Chondrocyte (in vitro differentiated cells): ENCODE measurements around the gene PACS1. TPM values are rescaled to one million over a fixed set of nuclear protein-coding genes. Genes with fewer than 3 reads are reported as not detected.

Experiments used
- DNase-seq: peaks from one replicate; pipeline ENCODE4 v3.0.0; 2021; ENCODE audit warnings: mixed read lengths, low spot score
- H3K27ac Mint-ChIP-seq: one replicate; pipeline ENCODE4 v1.8.0; 2021; ENCODE audit warnings: mild to moderate bottlenecking, moderate library complexity, mixed read lengths; ENCODE audit not compliant: unreplicated experiment
- H3K27me3 Mint-ChIP-seq: 2 replicates; pipeline ENCODE4 v1.8.0; 2021; ENCODE audit warnings: low read depth, mixed read lengths
- H3K36me3 Mint-ChIP-seq: 2 replicates; pipeline ENCODE4 v1.8.0; 2021; ENCODE audit warnings: low read depth, mixed read lengths
- H3K4me1 Mint-ChIP-seq: 2 replicates; pipeline ENCODE4 v1.8.0; 2021; ENCODE audit warnings: low read depth, mild to moderate bottlenecking, mixed read lengths
- H3K4me3 Mint-ChIP-seq: one replicate; pipeline ENCODE4 v1.8.0; 2021; ENCODE audit warnings: mild to moderate bottlenecking, moderate library complexity, mixed read lengths; ENCODE audit not compliant: unreplicated experiment
- H3K9me3 Mint-ChIP-seq: 2 replicates; pipeline ENCODE4 v1.8.0; 2021; ENCODE audit warnings: low read depth, mixed read lengths
- CTCF ChIP-seq: fragments of 200-600 bp; sonication (generic); IDR thresholded peaks from 2 replicates; pipeline ENCODE4 v1.5.0; 2021; ENCODE audit warnings: antibody characterized with exemption, mild to moderate bottlenecking, moderate library complexity
- total RNA-seq: library from RNA; stranded (reverse); gene quantifications from 3 replicates; pipeline ENCODE4 v1.2.1, GENCODE V29; 2021

The PACS1 gene
- total RNA-seq, 1 donor from 2014 or later = 90.7 TPM

GRCh38 chr11:66126808-66127555, 56.9 kb downstream of the PACS1 start:
- Mint-ChIP-seq H3K36me3 (no peaks in the 10 kb centered on the region), H3K4me3 (no peak overlapping the region), H3K4me1 (peaks cover 21% of the 10 kb centered on the region), H3K9me3 (no peaks in the 10 kb centered on the region), H3K27me3 (no peaks in the 10 kb centered on the region), H3K27ac (peak overlapping the region; percentile 92)
- peak; percentile 20 for TF ChIP-seq CTCF
- no peak for DNase-seq

GRCh38 chr11:66130978-66131377, 60.9 kb downstream of the PACS1 start:
- Mint-ChIP-seq H3K9me3 (no peaks in the 10 kb centered on the region), H3K27me3 (no peaks in the 10 kb centered on the region), H3K4me1 (peaks cover 25% of the 10 kb centered on the region), H3K4me3 (no peak overlapping the region), H3K27ac (no peak overlapping the region), H3K36me3 (no peaks in the 10 kb centered on the region)
- DNase-seq = no peak
- no peak for TF ChIP-seq CTCF

- no peaks in the 10 kb centered on the region for H3K36me3 Mint-ChIP-seq
- no peak overlapping the region for H3K27ac Mint-ChIP-seq
- TF ChIP-seq CTCF = no peak
- H3K9me3 Mint-ChIP-seq = no peaks in the 10 kb centered on the region
- no peak overlapping the region for H3K4me3 Mint-ChIP-seq
- H3K27me3 Mint-ChIP-seq = no peaks in the 10 kb centered on the region
- H3K4me1 Mint-ChIP-seq = peaks cover 25% of the 10 kb centered on the region
- DNase-seq = no peak
Measured at GRCh38 chr11:66131937-66132632, 62.0 kb downstream of the PACS1 start.

GRCh38 chr11:66133216-66133775, 63.2 kb downstream of the PACS1 start:
- Mint-ChIP-seq H3K27ac (no peak overlapping the region), H3K9me3 (no peaks in the 10 kb centered on the region), H3K4me3 (no peak overlapping the region), H3K4me1 (peaks cover 20% of the 10 kb centered on the region), H3K27me3 (no peaks in the 10 kb centered on the region), H3K36me3 (no peaks in the 10 kb centered on the region)
- no peak for DNase-seq
- no peak for TF ChIP-seq CTCF

GRCh38 chr11:66136752-66137123, 66.7 kb downstream of the PACS1 start:
- DNase-seq = no peak
- H3K36me3 Mint-ChIP-seq = no peaks in the 10 kb centered on the region
- no peaks in the 10 kb centered on the region for H3K27me3 Mint-ChIP-seq
- no peaks in the 10 kb centered on the region for H3K9me3 Mint-ChIP-seq
- TF ChIP-seq CTCF = no peak
- peak overlapping the region; percentile 76 for H3K27ac Mint-ChIP-seq
- H3K4me1 Mint-ChIP-seq = peaks cover 20% of the 10 kb centered on the region
- H3K4me3 Mint-ChIP-seq = no peak overlapping the region
